ENCODE data around the gene GNG7.
A peak's percentile ranks its signal among the peaks of the same experiment; 100 is the strongest.

Gene GNG7

DNA sequence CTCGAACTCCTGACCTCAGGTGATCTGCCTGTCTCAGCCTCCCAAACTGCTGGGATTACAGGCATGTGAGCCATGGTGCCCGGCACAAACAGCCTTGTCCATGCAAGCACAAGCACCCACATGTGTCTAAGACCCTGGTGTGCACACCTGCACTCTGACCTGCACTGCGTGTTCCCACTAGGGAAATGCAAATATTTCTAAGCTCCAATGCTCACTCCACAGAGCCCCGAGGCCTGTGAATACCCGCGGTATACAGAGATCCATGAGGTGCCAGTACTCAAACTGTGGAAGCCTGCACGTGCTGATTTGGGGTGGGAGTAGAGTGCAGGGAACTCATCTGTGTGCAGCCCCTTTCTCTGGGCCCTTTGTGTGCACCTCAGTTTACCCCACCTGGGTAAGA, 211.8 kb downstream of the GNG7 start:
- no peak overlapping the region for H3K4me3 Mint-ChIP-seq
- no peak overlapping the region for H3K27ac Mint-ChIP-seq
- H3K9me3 Mint-ChIP-seq (ENCODE audit: low read depth), result no peaks in the 10 kb centered on the region
- H3K4me1 Mint-ChIP-seq (ENCODE audit: low read depth), result peaks cover 24% of the 10 kb centered on the region
- peaks cover 12% of the 10 kb centered on the region for H3K27me3 Mint-ChIP-seq
- no peaks in the 10 kb centered on the region for H3K36me3 Mint-ChIP-seq

DNA sequence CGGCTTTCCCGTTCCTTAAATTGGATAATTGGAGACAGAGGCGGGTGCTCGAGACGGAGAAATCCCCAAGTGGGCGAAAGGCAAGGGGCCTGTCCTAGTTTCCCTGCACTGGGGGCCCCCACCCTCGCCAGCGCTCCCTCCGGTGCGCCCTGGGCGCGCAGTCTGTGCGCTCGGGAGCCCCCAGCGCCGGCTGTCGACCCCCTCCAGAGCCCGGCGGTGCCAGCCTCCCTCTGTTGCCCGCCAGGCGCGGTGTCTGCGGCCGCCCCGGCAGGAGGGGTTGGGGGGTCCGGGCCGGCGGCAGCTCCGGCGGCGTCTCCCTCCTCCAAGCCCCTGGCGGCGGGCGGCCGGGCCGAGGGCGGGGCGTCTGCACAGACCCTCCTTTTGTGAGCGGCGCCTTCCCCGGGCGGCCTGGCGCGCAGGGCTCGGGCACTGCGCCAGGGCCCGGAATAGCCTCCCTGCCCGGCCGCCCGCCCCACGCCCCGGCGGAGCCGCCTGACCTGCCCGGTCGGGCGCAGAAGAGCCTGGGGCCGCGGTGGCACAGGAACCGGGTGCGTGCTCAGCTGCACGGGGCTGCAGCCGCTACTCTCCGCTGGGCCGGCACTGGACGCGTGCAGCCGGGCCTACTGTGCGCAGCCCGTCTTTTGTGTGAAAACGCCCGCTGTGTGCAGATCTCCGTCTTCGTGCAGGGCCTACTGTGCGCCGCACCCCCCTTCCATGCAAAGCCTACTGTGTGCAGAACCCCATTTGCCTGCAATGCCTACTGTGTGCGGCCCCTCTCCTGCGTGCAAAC, 213.4 kb downstream of the GNG7 start:
- Mint-ChIP-seq H3K36me3 (no peaks in the 10 kb centered on the region), H3K4me1 (ENCODE audit: low read depth) (peaks cover 19% of the 10 kb centered on the region), H3K27ac (peak overlapping the region; percentile 10), H3K4me3 (peak overlapping the region; percentile 61), H3K27me3 (peaks cover 12% of the 10 kb centered on the region), H3K9me3 (ENCODE audit: low read depth) (no peaks in the 10 kb centered on the region)

DNA sequence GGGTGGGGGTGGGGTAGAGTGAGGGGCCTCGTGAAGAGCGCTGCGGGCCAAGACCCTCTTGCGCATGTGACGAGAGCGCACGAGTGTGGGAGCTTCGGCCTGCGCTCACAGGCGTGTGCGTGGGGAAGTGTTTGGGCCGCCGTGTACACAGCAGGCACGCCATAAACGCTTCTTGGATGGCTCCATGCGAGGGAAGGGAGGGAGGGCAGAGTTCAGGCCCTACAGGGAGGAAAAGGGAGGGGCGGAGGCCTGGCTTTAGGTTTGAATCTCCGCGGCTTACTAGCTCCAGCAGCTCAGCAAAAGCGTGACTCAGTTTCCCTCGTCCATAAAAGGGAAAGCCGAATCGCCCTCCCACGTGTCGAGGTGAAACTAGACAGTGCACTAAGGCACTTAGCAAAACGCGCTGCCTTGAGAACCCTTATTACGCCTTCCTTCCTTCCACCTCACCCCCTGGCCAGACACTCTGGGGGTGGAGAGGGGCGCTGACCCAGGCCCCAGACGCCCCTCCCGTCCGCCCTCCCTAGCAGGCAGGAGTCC, 214.0 kb downstream of the GNG7 start:
- peaks cover 12% of the 10 kb centered on the region for H3K27me3 Mint-ChIP-seq

DNA sequence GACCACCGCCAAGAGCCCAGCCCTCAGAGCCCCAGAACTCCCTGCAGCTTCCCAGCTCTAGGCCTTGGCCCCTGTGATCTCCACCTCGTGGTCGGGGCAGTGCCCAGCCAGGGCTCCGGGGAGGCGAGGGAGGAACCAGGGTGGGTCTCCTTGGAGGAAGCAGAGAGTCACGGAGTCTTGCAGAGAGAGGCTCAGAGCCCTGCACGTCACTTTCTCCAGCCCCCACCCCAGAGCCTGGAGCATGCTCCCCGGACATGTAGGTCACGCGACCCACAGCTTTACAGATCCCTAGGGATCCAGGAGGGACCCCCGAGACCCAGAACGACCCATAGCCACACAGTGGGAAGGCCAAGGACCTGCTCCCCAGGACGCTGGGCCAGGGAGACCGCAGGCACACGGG, 214.7 kb downstream of the GNG7 start:
- Mint-ChIP-seq H3K36me3 (peaks cover 2% of the 10 kb centered on the region), H3K4me3 (no peak overlapping the region), H3K27me3 (peaks cover 12% of the 10 kb centered on the region), H3K9me3 (ENCODE audit: low read depth) (peaks cover 4% of the 10 kb centered on the region), H3K27ac (no peak overlapping the region), H3K4me1 (ENCODE audit: low read depth) (peaks cover 14% of the 10 kb centered on the region)

More for the DNA sequence above, 214.0 kb downstream of the GNG7 start:
- Mint-ChIP-seq H3K27ac (no peak overlapping the region), H3K36me3 (no peaks in the 10 kb centered on the region), H3K4me3 (peak overlapping the region; percentile 53), H3K9me3 (ENCODE audit: low read depth) (no peaks in the 10 kb centered on the region), H3K4me1 (ENCODE audit: low read depth) (peaks cover 14% of the 10 kb centered on the region)

DNA sequence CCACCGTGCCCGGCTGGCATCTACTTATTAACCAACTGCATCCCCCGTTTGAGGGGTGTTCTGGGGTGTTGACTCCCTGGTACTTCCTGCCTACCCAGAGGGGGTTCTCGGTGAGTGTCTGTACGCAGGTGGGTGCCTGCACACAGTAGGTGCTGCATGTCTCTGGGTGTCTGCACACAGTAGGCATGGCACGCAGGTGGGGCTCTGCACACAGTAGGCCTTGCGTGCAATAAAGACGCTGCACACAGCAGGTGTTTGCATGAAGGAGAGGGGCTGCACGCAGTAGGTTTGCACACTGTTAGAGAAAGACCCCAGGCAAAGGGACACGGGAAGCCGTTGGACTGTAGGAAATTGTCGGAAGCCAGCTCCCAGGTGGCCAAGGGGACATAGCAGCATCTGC, 215.4 kb downstream of the GNG7 start:
- H3K27me3 Mint-ChIP-seq, result peaks cover 10% of the 10 kb centered on the region
- no peak overlapping the region for H3K4me3 Mint-ChIP-seq
- H3K4me1 Mint-ChIP-seq (ENCODE audit: low read depth), result peaks cover 10% of the 10 kb centered on the region
- peaks cover 2% of the 10 kb centered on the region for H3K36me3 Mint-ChIP-seq
- no peak overlapping the region for H3K27ac Mint-ChIP-seq
- peaks cover 4% of the 10 kb centered on the region for H3K9me3 Mint-ChIP-seq (ENCODE audit: low read depth)

DNA sequence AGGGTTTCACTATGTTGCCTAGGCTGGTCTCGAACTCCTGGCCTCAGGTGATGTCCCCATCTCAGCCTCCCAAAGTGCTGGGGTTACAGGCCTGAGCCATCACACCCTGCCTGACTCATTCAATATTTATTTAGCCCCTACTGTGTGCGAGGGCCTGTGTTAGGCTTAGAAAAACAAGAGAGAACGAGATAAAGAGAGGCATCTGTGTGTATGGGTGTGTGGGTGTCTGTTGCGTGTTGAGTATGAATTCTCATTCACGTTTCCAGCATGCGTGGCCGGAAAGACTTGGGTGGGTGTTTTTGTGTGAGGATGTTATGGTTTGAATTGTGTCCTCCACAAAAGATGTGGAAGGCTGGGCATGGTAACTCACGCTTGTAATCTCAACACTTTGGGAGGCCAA, 217.1 kb downstream of the GNG7 start:
- peaks cover 2% of the 10 kb centered on the region for H3K36me3 Mint-ChIP-seq
- H3K27ac Mint-ChIP-seq, result no peak overlapping the region
- peaks cover 5% of the 10 kb centered on the region for H3K27me3 Mint-ChIP-seq
- no peak overlapping the region for H3K4me3 Mint-ChIP-seq
- peaks cover 5% of the 10 kb centered on the region for H3K4me1 Mint-ChIP-seq (ENCODE audit: low read depth)
- H3K9me3 Mint-ChIP-seq (ENCODE audit: low read depth), result peaks cover 4% of the 10 kb centered on the region

DNA sequence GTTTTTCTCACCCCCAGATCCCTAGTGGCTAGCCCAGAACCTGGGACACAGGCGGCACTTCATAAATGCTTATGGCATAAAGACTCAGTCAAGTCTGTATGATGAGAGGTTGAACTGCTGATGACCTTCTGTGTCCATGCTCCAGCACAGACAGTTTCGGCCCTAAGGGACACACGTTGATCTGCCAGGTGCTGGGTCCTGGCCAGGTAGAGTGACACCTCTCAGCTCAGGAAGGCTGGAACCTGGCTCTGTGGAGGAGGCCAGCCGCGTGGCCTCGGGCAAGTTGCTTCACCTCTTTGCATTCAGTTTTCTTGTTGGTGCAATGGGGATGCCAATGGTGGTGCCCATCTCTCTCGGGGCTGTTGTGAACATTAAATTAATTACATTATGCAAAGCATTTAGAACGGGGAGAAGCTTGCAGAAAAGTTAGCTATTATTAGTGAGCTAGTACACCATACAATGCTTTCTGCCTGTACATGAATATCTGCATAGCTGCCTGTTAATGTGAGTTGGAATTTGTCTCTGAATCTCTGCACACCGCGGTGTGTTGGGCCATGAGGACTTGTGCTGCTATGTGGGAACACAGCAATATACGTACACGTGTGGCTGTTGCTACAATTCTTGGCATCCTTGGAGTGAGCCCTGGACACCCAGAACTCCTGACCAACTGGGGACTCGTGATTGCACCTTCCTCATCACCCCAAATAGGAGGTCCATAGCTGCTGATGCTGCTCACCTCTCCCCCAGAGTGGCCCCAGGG, 218.1 kb downstream of the GNG7 start:
- Mint-ChIP-seq H3K4me1 (ENCODE audit: low read depth) (peaks cover 4% of the 10 kb centered on the region), H3K4me3 (no peak overlapping the region), H3K36me3 (peaks cover 2% of the 10 kb centered on the region), H3K27me3 (no peaks in the 10 kb centered on the region), H3K9me3 (ENCODE audit: low read depth) (peaks cover 4% of the 10 kb centered on the region), H3K27ac (no peak overlapping the region)

DNA sequence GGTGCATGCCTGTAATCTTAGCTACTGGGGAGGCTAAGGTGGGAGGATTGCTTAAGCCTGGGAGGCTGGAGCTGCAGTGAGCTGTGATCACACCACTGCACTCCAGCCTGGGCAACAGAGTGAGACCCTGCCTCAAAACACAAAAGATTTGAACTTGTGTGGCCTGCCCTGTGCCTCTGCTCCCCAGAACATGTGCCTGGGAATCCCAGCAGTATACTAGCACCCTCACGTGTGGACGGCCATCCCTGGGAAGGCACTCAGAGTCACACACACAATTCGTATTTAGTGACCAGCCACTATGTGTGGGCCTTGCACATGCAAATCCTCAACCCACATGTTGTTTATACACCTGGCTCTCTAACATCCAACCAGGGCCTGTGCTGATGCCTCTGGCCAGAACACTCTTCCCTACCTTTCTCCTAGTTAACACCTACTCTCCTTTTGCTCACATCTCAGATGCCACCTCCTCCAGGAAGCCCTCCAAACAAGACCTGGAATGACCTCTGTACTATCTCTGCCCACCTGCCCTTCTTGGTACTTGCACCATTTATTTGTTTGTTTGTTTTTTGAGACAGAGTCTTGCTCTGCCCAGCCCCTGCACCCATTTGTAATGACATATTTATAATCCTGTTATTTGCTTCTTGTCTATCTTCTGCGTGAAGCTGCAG, 218.9 kb downstream of the GNG7 start:
- no peak overlapping the region for H3K27ac Mint-ChIP-seq
- no peaks in the 10 kb centered on the region for H3K27me3 Mint-ChIP-seq
- H3K36me3 Mint-ChIP-seq, result peaks cover 2% of the 10 kb centered on the region
- H3K4me3 Mint-ChIP-seq, result no peak overlapping the region
- H3K9me3 Mint-ChIP-seq (ENCODE audit: low read depth), result peaks cover 4% of the 10 kb centered on the region
- H3K4me1 Mint-ChIP-seq (ENCODE audit: low read depth), result peaks cover 6% of the 10 kb centered on the region

DNA sequence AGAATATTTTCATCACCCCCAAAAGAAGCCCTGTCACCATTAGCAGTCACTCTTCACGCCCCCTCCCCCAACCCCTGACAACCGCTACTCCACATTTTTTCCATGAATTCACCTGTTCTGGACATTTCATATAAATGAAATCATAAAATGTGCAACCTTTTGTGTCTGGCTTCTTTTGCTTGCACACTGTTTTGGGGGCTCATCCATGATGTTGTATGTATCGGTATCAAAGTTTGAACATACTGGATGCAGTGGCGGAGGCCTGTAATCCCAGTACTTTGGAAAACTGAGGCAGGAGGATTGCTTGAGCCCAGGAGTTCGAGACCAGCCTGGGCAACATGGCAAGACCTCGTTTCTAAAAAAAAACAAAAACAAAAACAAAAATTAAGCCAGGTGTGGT, 219.4 kb downstream of the GNG7 start:
- Mint-ChIP-seq H3K27ac (no peak overlapping the region), H3K4me1 (ENCODE audit: low read depth) (peaks cover 11% of the 10 kb centered on the region), H3K27me3 (no peaks in the 10 kb centered on the region), H3K4me3 (no peak overlapping the region), H3K36me3 (peaks cover 6% of the 10 kb centered on the region), H3K9me3 (ENCODE audit: low read depth) (peaks cover 4% of the 10 kb centered on the region)

DNA sequence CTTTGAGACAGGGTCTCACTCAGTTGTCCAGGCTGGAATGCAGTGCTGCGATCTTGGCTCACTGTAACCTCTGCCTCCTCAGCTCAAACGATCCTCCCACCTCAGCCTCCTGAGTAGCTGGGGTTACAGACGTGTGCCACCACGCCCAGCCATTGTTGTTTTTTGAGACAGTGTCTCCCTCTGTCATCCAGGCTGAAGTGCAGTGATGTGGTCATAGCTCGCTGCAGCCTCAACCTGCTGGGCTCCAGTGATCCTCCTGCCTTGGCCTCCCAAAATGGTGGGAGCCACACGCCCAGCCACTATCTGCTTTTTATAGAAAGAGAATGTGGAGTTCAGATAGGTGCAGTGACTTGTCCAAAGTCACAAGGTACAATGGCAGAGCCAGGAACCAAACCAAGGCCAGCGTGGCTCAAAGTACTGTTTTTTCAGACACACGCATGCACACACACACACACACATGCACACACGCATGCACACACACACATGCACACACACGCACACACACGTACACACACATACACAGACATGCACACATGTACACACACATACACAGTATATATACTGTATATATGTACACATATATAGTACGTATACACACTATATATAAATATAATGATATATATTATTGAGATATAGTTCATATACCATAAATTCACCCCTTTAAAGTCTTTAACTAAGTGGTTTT, 220.0 kb downstream of the GNG7 start:
- Mint-ChIP-seq H3K27ac (no peak overlapping the region), H3K4me3 (no peak overlapping the region), H3K27me3 (no peaks in the 10 kb centered on the region), H3K9me3 (ENCODE audit: low read depth) (peaks cover 4% of the 10 kb centered on the region), H3K36me3 (peaks cover 6% of the 10 kb centered on the region), H3K4me1 (ENCODE audit: low read depth) (peaks cover 13% of the 10 kb centered on the region)

DNA sequence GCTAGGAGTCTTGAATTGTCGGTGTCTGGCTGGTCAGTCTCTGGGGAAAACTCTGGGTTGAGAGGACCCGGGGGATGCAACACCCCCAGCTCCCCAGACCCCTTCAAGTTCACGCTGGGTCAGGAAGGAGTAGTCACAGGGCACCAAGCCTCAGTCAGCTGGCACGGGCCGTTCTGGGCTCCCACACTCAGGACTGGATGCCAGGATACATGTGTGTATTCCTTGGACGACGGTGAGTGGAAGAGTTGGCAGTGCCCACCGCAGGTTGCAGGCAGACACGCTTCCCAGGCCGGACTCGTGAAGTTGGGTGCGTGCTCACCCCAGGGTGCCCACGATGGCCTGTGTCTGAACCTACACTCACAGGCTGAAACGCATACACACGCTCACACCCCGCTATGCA, 221.0 kb downstream of the GNG7 start:
- peaks cover 13% of the 10 kb centered on the region for H3K4me1 Mint-ChIP-seq (ENCODE audit: low read depth)
- peaks cover 9% of the 10 kb centered on the region for H3K36me3 Mint-ChIP-seq
- peak overlapping the region; percentile 46 for H3K27ac Mint-ChIP-seq
- H3K9me3 Mint-ChIP-seq (ENCODE audit: low read depth), result peaks cover 4% of the 10 kb centered on the region
- H3K27me3 Mint-ChIP-seq, result no peaks in the 10 kb centered on the region
- no peak overlapping the region for H3K4me3 Mint-ChIP-seq

DNA sequence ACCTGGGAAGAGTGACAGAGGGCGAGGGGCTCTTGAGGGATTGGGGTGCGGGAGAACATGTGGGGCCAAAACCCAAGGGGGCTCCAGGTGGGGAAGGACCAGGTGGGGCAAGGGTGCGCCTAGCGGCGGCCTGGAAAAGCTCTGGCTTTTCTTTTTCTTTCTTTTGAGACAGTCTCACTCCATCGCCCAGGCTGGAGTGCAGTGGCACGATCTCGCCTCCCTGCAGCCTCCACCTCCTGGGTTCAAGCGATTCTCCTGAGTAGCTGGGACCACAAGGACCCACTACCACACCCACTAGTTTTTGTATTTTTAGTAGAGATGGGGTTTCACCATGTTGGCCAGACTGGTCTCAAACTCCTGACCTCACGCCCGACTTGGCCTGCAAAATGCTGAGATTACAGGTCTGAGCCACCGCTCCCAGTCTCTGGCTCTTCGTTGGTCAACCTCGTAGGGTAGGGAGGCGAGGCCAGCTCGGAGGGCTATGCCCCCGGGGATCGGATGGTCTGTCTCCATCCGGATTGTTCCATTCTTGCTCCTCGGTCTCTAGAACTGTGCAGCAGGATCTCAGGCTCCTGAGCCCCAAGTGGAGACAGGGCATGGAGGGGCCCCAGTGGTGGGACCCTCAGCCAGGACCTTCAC, 222.8 kb downstream of the GNG7 start:
- Mint-ChIP-seq H3K27ac (peak overlapping the region; percentile 50), H3K4me3 (peak overlapping the region; percentile 99), H3K4me1 (ENCODE audit: low read depth) (peaks cover 20% of the 10 kb centered on the region), H3K36me3 (peaks cover 9% of the 10 kb centered on the region), H3K9me3 (ENCODE audit: low read depth) (peaks cover 4% of the 10 kb centered on the region), H3K27me3 (no peaks in the 10 kb centered on the region)

DNA sequence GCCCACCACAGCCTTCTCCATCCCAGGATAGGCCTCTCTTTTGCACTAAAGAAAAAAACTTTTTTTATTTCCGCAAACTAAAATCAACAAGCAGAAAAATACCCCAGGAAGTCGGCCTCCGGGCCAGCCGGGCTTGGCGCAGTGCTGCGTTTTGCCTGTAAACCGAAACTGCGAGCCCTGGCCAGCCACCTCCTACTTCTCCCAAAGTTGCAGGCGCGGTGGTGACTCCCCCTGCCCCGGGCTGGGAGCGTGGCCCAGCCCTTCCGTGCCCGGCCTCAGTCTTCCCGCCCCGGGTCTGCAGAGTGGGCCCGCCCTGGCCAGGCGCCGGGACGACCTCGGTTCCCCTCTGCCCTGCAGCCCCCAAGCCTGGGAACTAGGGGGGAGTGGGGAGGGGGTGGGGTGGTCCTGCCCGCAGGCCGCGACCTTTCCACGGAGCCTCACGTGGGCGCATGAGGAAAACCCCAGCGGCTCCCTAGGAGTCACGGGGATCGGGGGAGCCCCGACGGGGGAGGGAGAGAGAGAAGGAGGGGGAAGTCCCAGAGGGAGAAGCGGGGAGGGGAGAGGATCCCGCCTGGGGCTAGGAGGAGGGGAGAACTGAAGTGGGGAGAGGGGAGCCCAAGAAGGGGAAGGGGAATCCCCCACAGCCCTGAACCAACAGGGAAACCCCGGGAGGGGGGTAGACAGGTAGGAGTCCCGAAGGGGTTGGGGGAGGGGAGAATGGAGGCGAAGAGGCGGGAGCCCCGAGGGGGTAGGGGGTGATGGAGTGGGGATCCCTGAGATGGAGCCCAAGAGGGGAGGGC, 223.5 kb downstream of the GNG7 start:
- Mint-ChIP-seq H3K9me3 (ENCODE audit: low read depth) (peaks cover 4% of the 10 kb centered on the region), H3K4me1 (ENCODE audit: low read depth) (peaks cover 23% of the 10 kb centered on the region), H3K4me3 (peak overlapping the region; percentile 99), H3K27ac (peak overlapping the region; percentile 89), H3K27me3 (no peaks in the 10 kb centered on the region), H3K36me3 (peaks cover 9% of the 10 kb centered on the region)

Data from activated naive CD8-positive, alpha-beta T cell (primary cell).